ENCODE results near the gene RAB12.

Gene RAB12

GRCh38 chr18:8675057-8675456 lies 65.8 kb downstream of the RAB12 start:
- in situ Hi-C loops (cut with MboI; ENCODE audit: low sequenced_read_pairs), result loop anchor here (25.0 kb wide), 1 partner anchor 312 kb away; no protein-coding TSS in a partner anchor

GRCh38 chr18:8681196-8681595 lies 72.0 kb downstream of the RAB12 start:
- in situ Hi-C loops (cut with MboI; ENCODE audit: low sequenced_read_pairs), result loop anchor here (25.0 kb wide), 1 partner anchor 306 kb away; no protein-coding TSS in a partner anchor

- in situ Hi-C loops (cut with MboI; ENCODE audit: low sequenced_read_pairs), result loop anchor here (25.0 kb wide), 1 partner anchor 303 kb away; no protein-coding TSS in a partner anchor
Measured at GRCh38 chr18:8684577-8684976, 75.3 kb downstream of the RAB12 start.

GRCh38 chr18:8685141-8685913 lies 76.1 kb downstream of the RAB12 start:
- in situ Hi-C loops (cut with MboI; ENCODE audit: low sequenced_read_pairs), result loop anchor here (25.0 kb wide), 1 partner anchor 302 kb away; no protein-coding TSS in a partner anchor

GRCh38 chr18:8685914-8686216 lies 76.6 kb downstream of the RAB12 start:
- in situ Hi-C loops (cut with MboI; ENCODE audit: low sequenced_read_pairs), result loop anchor here (25.0 kb wide), 1 partner anchor 301 kb away; no protein-coding TSS in a partner anchor

- in situ Hi-C loops (cut with MboI; ENCODE audit: low sequenced_read_pairs), result loop anchor here (25.0 kb wide), 1 partner anchor 301 kb away; no protein-coding TSS in a partner anchor
Measured at GRCh38 chr18:8686611-8687010, 77.4 kb downstream of the RAB12 start.

- in situ Hi-C loops (cut with MboI; ENCODE audit: low sequenced_read_pairs), result loop anchor here (25.0 kb wide), 1 partner anchor 299 kb away; no protein-coding TSS in a partner anchor
Measured at GRCh38 chr18:8688216-8688800, 79.1 kb downstream of the RAB12 start.

- in situ Hi-C loops (cut with MboI; ENCODE audit: low sequenced_read_pairs), result loop anchor here (25.0 kb wide), 1 partner anchor 298 kb away; no protein-coding TSS in a partner anchor
Measured at GRCh38 chr18:8688816-8689215, 79.6 kb downstream of the RAB12 start.
